K562 (cell line): ENCODE measurements around the gene PHLPP2. TPM values are rescaled to one million over a fixed set of nuclear protein-coding genes. Genes with fewer than 3 reads are reported as not detected.

Experiments used
- ATAC-seq: fragments of 200-7000 bp; cut with Tn5 transposase; 3 replicates; pipeline ENCODE4 v1.9.1; 2020; ENCODE audit warnings: moderate library complexity
- BruUV-seq: library from RNA; stranded (reverse); fragments of 400-500 nt; replicated peaks from 2 replicates; lab custom pipeline; 2021; lab: Mats Ljungman, UMichigan
- CTCF ChIA-PET: fragments of 300-600 bp; formaldehyde crosslinking; extraction: SDS; loops from one replicate; lab custom pipeline; 2021; ENCODE audit warnings: low intra/inter-chr PET ratio; lab: Yijun Ruan, JAX
- POLR2A ChIA-PET: fragments of 300-600, 350-650 bp; sonication (Branson Sonifier 250); formaldehyde crosslinking; extraction: SDS; loops from one replicate; lab custom pipeline; 2021; ENCODE audit warnings: antibody characterized with exemption, inconsistent platforms; lab: Yijun Ruan, JAX
- DNase-seq, 4 experiments: peaks; one replicate each; pipeline versions ENCODE4 v3.0.0 to v3.0.0-alpha.2; 2011 to 2018; ENCODE audit warnings: low spot score in 3 of 4, mixed read lengths in 3 of 4; ENCODE audit errors: extremely low read depth in 1 of 4
- FAIRE-seq: peaks from 2 replicates; lab custom pipeline; 2011; peaks lifted over from hg19 to GRCh38; lab: Jason Lieb, UNC
- H2AFZ ChIP-seq: 2 replicates; pipeline ENCODE4 v1.6.0; 2011; ENCODE audit warnings: low read depth, low read length, control low read depth, inconsistent platforms
- H3K27ac ChIP-seq: fragments of 200-600 bp; 3 replicates; pipeline ENCODE4 v1.8.0; 2011; ENCODE audit warnings: low read depth, mild to moderate bottlenecking, control low read depth, inconsistent platforms, low read length, moderate library complexity, mixed read lengths; ENCODE audit errors: extremely low read depth
- H3K27me3 ChIP-seq, 2 experiments: fragments of 300-600 bp in 1 of 2; 2 replicates in 1 of 2; 3 replicates in 1 of 2; pipeline versions ENCODE4 v1.6.0 to v1.8.0; 2011; ENCODE audit warnings: inconsistent platforms in 2 of 2, low read length in 2 of 2, mild to moderate bottlenecking in 1 of 2, mixed read lengths in 1 of 2, moderate library complexity in 1 of 2; ENCODE audit not compliant: control insufficient read depth in 2 of 2, insufficient read depth in 2 of 2
- H3K36me3 ChIP-seq: fragments of 300-600 bp; 3 replicates; pipeline ENCODE4 v1.8.0; 2011; ENCODE audit warnings: mild to moderate bottlenecking, low read length, inconsistent platforms; ENCODE audit not compliant: control insufficient read depth, insufficient read depth
- H3K4me1 ChIP-seq, 2 experiments: fragments of 200-600 bp in 1 of 2; replicated peaks in 1 of 2; 2 replicates in 1 of 2; 3 replicates in 1 of 2; pipeline versions ENCODE4 v1.5.1 to v1.8.0; 2011; ENCODE audit warnings: inconsistent platforms in 2 of 2, low read length in 2 of 2, mild to moderate bottlenecking in 1 of 2, mixed read lengths in 1 of 2, moderate library complexity in 1 of 2; ENCODE audit not compliant: control insufficient read depth in 2 of 2, insufficient read depth in 2 of 2
- H3K4me2 ChIP-seq: 2 replicates; pipeline ENCODE4 v1.6.1; 2011; ENCODE audit warnings: low read length, control low read depth, inconsistent platforms, mixed read lengths; ENCODE audit not compliant: insufficient read depth
- H3K4me3 ChIP-seq: fragments of 200-600 bp; sonication (generic), shearing (Covaris generic); 2 replicates; pipeline ENCODE4 v1.5.1; 2016; ENCODE audit warnings: control low read depth, inconsistent platforms
- H3K79me2 ChIP-seq: fragments of 200-600 bp; 3 replicates; pipeline ENCODE4 v1.8.0; 2011; ENCODE audit warnings: low read length, inconsistent platforms; ENCODE audit not compliant: control insufficient read depth, insufficient read depth
- H3K9ac ChIP-seq, 2 experiments: 2 replicates each; pipeline versions ENCODE4 v1.6.0 to v1.6.1; 2011; ENCODE audit warnings: low read depth in 2 of 2, low read length in 2 of 2, control low read depth in 1 of 2, inconsistent platforms in 1 of 2, mild to moderate bottlenecking in 1 of 2, mixed read lengths in 1 of 2; ENCODE audit not compliant: insufficient read depth in 1 of 2
- H3K9me1 ChIP-seq: one replicate; pipeline ENCODE4 v1.6.0; 2011; ENCODE audit warnings: inconsistent platforms, mild to moderate bottlenecking, low read length, moderate library complexity; ENCODE audit not compliant: control insufficient read depth, insufficient read depth
- H3K9me3 ChIP-seq: replicated peaks from 2 replicates; pipeline ENCODE4 v1.5.1; 2011; ENCODE audit warnings: low read depth, low read length, inconsistent platforms; ENCODE audit not compliant: control insufficient read depth, insufficient read depth
- H4K20me1 ChIP-seq: replicated peaks from 2 replicates; pipeline ENCODE4 v1.6.1; 2011; ENCODE audit warnings: low read length, inconsistent platforms, mixed read lengths; ENCODE audit not compliant: control insufficient read depth, insufficient read depth
- BDP1 ChIP-seq: IDR thresholded peaks from 3 replicates; pipeline ENCODE4 v1.6.1; 2011; ENCODE audit not compliant: insufficient read length, insufficient read depth
- C11orf30 ChIP-seq: fragments of 450-650 bp; IDR thresholded peaks from 2 replicates; pipeline ENCODE4 v1.6.1; 2016; ENCODE audit warnings: low read depth, mild to moderate bottlenecking
- MAFG ChIP-seq: fragments of 450-650 bp; conservative IDR thresholded peaks from 2 replicates; pipeline ENCODE4 v1.6.1; 2016; ENCODE audit warnings: missing genetic modification characterization, missing compliant biosample characterization
- MYNN ChIP-seq, 2 experiments: sonication (generic); formaldehyde crosslinking in 1 of 2; IDR thresholded peaks; 2 replicates each; pipeline versions ENCODE4 v1.5.0 to v1.6.1; 2016 to 2020; ENCODE audit warnings: antibody characterized with exemption in 1 of 2, missing genetic modification reagents in 1 of 2
- ZNF316 ChIP-seq: fragments of 450-650 bp; IDR thresholded peaks from 2 replicates; pipeline ENCODE4 v1.6.1; 2016
- ZNF707 ChIP-seq: fragments of 250-450 bp; sonication (Bioruptor Pico); conservative IDR thresholded peaks from 2 replicates; pipeline ENCODE4 v1.8.0; 2022; ENCODE audit warnings: inconsistent platforms, mild to moderate bottlenecking, moderate library complexity
- WGBS: fragments of 100-300 bp; shearing (Covaris generic); methylation state at CpG from one replicate; pipeline ENCODE4 v1.1.6; 2016; ENCODE audit warnings: low coverage, mixed read lengths; ENCODE audit not compliant: insufficient coverage; ENCODE audit errors: missing lambda C conversion rate; 5-methylcytosine and 5-hydroxymethylcytosine counted together
- in situ Hi-C: fragments of 300-500 bp; cut with MboI; formaldehyde crosslinking; loops from 4 replicates; pipeline ENCODE4 v1.15.0; 2018; ENCODE audit warnings: inconsistent platforms, mixed read lengths
- intact Hi-C: fragments of 100-400 bp; cut with micrococcal nuclease; formaldehyde crosslinking; loops from 2 replicates; pipeline ENCODE4 v1.14.2; 2022
- polyA plus RNA-seq, 8 experiments: library from polyadenylated mRNA; depleted of rRNA in 4 of 8; stranded (reverse) in 5 of 8; unstranded in 3 of 8; fragments of >200 nt; fragmentation: Nextera tagmentation in 2 of 8; fragmentation: Illumina TruSeq in 1 of 8; extraction: Ambion mirVana in 2 of 8; extraction: Trizol in 1 of 8; gene quantifications; 2 replicates each; pipeline versions ENCODE4 v1.2.1 to v1.2.3, GENCODE V29; 2011 to 2014; ENCODE audit warnings: inconsistent platforms in 1 of 8, missing spikeins in 1 of 8
- total RNA-seq, 7 experiments: library from RNA; depleted of rRNA in 6 of 7; stranded (reverse); fragments of >200 nt in 6 of 7; fragmentation: Illumina TruSeq in 2 of 7; extraction: Trizol in 2 of 7; gene quantifications; 2 replicates each; pipeline versions ENCODE4 v1.2.1 to v1.2.3, GENCODE V29; 2011 to 2021; ENCODE audit warnings: low replicate concordance in 1 of 7

PHLPP2 gene
- total and polyA plus RNA-seq, 9 of the 15 experiments (the other 6 are each of a cell fraction or from before 2014, with no cell fraction given) = 0.60 to 7.1 (median 2.6) TPM

DNA sequence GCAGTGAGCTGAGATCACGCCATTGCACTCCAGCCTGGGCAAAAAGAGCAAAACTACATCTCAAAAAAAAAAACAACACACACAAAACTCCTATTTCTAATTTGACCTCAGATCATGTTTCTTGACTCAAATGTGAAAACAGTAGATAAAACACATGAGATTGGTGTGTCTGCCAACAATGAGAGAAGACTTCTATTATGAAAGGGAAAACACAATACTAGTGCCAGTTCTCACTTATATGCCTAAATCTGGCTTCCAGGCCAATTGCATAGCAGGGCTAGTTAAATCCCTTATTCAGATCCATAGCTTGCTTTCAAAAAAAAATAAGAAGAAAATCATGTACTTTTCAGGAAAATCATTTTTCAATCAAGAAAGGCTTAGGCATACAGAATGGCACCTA, 44.7 kb upstream of the PHLPP2 start:
- FAIRE-seq (no peak), ATAC-seq (no peak), DNase-seq (no peak)
- no peaks in the 10 kb centered on the region for H3K27me3 ChIP-seq
- H3K27ac ChIP-seq = no peak overlapping the region
- no peaks in the 10 kb centered on the region for H3K79me2 ChIP-seq
- H3K9ac ChIP-seq = no peak overlapping the region
- peaks cover 66% of the 10 kb centered on the region for H3K36me3 ChIP-seq
- H3K4me1 ChIP-seq = no peaks in the 10 kb centered on the region
- ChIA-PET CTCF (no interaction called here), POLR2A (no interaction called here)
- H3K9me1 ChIP-seq = no peaks in the 10 kb centered on the region
- no peaks in the 10 kb centered on the region for H3K9me3 ChIP-seq
- intact Hi-C loops (no loop called here), in situ Hi-C loops (no loop called here)
- H3K4me3 ChIP-seq = no peak overlapping the region
- H4K20me1 ChIP-seq = no peaks in the 10 kb centered on the region
- no peak overlapping the region for H3K4me2 ChIP-seq
- no TSS peak for BruUV-seq
- H2AFZ ChIP-seq = no peak overlapping the region
- WGBS = no CpG with 5 or more reads among the region's 1 CpG
- peak; percentile 77 for TF ChIP-seq MYNN (IDR thresholded peaks at IDR 0.05)
- TF ChIP-seq MYNN (CRISPR knock-in tag; IDR thresholded peaks at IDR 0.05) = no peak
- TF ChIP-seq ZNF707 = no peak

DNA sequence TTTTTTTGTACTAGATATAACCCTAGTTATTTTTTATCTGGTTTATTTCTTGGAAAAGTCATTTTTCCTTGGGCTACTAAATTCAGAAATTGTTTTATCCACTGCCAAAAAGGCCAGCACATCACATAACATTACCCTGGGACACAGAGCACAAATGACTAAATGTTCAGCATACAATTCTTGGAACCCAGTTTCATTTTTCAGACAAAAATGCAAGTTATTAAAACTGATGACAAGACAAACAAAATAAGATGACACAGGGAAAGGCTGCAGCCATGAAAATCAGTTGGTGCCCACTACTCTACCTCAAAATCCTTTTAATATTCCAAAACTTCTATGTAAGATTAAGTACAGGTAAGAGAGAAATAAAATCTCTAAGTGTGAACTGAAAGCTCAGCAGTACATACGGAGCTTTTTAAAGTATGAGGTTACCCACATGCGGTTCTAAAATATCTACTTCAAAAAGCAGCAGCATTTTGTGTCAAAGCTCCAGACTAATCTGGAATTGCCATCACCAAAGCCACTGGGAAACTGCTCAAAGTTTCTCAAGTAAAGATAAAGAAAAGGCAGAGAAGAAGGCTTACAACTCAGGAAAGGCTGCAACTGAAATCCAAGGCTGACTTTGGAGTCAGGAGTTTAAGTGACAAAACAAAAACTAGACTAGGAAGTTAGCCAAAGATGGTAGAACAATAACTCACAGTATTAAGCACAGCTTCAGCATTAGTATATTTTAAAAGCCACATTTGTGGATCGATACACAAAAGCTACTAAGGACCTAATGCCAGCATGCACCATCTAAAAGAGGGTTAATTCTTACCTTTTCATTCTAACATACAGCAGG, 42.8 kb upstream of the PHLPP2 start:
- FAIRE-seq (no peak), ATAC-seq (no peak), DNase-seq (no peak)
- in situ Hi-C loops (no loop called here), intact Hi-C loops (no loop called here)
- POLR2A ChIA-PET = interaction anchor here (0.7 kb wide), 1 partner anchor 43 kb away, joined by 3 read pairs; no protein-coding TSS in a partner anchor
- Histone ChIP-seq H2AFZ (no peak overlapping the region), H3K4me1 (no peaks in the 10 kb centered on the region), H3K9me3 (no peaks in the 10 kb centered on the region), H3K36me3 (peaks cover 71% of the 10 kb centered on the region), H3K4me2 (no peak overlapping the region), H3K9ac (no peak overlapping the region), H3K27me3 (no peaks in the 10 kb centered on the region), H4K20me1 (no peaks in the 10 kb centered on the region), H3K79me2 (no peaks in the 10 kb centered on the region), H3K9me1 (no peaks in the 10 kb centered on the region), H3K4me3 (no peak overlapping the region), H3K27ac (no peak overlapping the region)
- CTCF ChIA-PET = no interaction called here
- no peak for TF ChIP-seq BDP1
- 0 out of 2 replicates have a peak, but pooled peaks have one; percentile 12 for TF ChIP-seq MAFG (tag)
- peak; percentile 62 for TF ChIP-seq ZNF316
- peak; percentile 10; the same call in 1 of the 2 replicates for TF ChIP-seq C11orf30
- BruUV-seq = no TSS peak
- WGBS = 78% methylated on average over 3 of the region's 3 CpGs
